ENCODE results near the gene SEMA3C.

SEMA3C gene

GRCh38 chr7:80884511-80885195 is 34.2 kb downstream of the SEMA3C start:
- DNase-seq, result no peak

- no peak for DNase-seq
Measured at GRCh38 chr7:80883154-80884025, 35.5 kb downstream of the SEMA3C start.

- no peak for DNase-seq
Measured at GRCh38 chr7:80882213-80882801, 36.5 kb downstream of the SEMA3C start.

- DNase-seq, result no peak
Measured at GRCh38 chr7:80881351-80881900, 37.4 kb downstream of the SEMA3C start.

GRCh38 chr7:80879849-80880248 is 39.0 kb downstream of the SEMA3C start:
- DNase-seq, result no peak

- no peak for DNase-seq
Measured at GRCh38 chr7:80876894-80877414, 41.9 kb downstream of the SEMA3C start.

GRCh38 chr7:80875537-80876120 is 43.2 kb downstream of the SEMA3C start:
- no peak for DNase-seq

- DNase-seq, result no peak
Measured at GRCh38 chr7:80873140-80873539, 45.7 kb downstream of the SEMA3C start.

- DNase-seq, result no peak
Measured at GRCh38 chr7:80871228-80871627, 47.6 kb downstream of the SEMA3C start.

GRCh38 chr7:80870813-80871212 is 48.0 kb downstream of the SEMA3C start:
- no peak for DNase-seq

GRCh38 chr7:80869821-80870751 is 48.8 kb downstream of the SEMA3C start:
- no peak for DNase-seq

GRCh38 chr7:80869106-80869784 is 49.6 kb downstream of the SEMA3C start:
- no peak for DNase-seq

- no peak for DNase-seq
Measured at GRCh38 chr7:80868566-80868965, 50.3 kb downstream of the SEMA3C start.

- no peak for DNase-seq
Measured at GRCh38 chr7:80860554-80860953, 58.3 kb downstream of the SEMA3C start.

- no peak for DNase-seq
Measured at GRCh38 chr7:80859272-80859970, 59.4 kb downstream of the SEMA3C start.

- DNase-seq, result no peak
Measured at GRCh38 chr7:80858141-80858903, 60.5 kb downstream of the SEMA3C start.

GRCh38 chr7:80856769-80857168 is 62.1 kb downstream of the SEMA3C start:
- DNase-seq, result no peak

GRCh38 chr7:80851896-80852476 is 66.9 kb downstream of the SEMA3C start:
- no peak for DNase-seq

GRCh38 chr7:80848841-80849240 is 70.0 kb downstream of the SEMA3C start:
- DNase-seq, result no peak

Measured in NCI-H1694 (cell line).